ENCODE data around the gene RABGGTA. TPM values are rescaled to one million over a fixed set of nuclear protein-coding genes. Genes with fewer than 3 reads are reported as not detected.

Gene RABGGTA
- total and polyA plus RNA-seq, 2 donors (not counting 1 experiment from before 2014, with no cell fraction given) = 15.1 to 21.0 TPM

- Histone ChIP-seq H3K27ac (ENCODE audit: insufficient read depth, low read length) (no peak overlapping the region), H2AFZ (ENCODE audit: low read length) (no peak overlapping the region), H3K4me1 (ENCODE audit: control insufficient read depth, extremely low read depth, insufficient read depth, low read length) (no peaks in the 10 kb centered on the region), H3K36me3 (ENCODE audit: control insufficient read depth, insufficient read depth, low read length) (peaks cover 14% of the 10 kb centered on the region), H3K9me3 (ENCODE audit: control insufficient read depth, insufficient read depth, low read depth, low read length) (no peaks in the 10 kb centered on the region), H3K27me3 (ENCODE audit: control insufficient read depth, insufficient read depth, low read length) (no peaks in the 10 kb centered on the region), H4K20me1 (ENCODE audit: control insufficient read depth, extremely low read depth, insufficient read depth, low read length) (no peaks in the 10 kb centered on the region), H3K4me2 (ENCODE audit: extremely low read depth, insufficient read depth, low read length) (no peak overlapping the region), H3K79me2 (ENCODE audit: control insufficient read depth, insufficient read depth, low read length) (no peaks in the 10 kb centered on the region), H3K4me3 (replicated peaks in 1 of 4; ENCODE audit: control extremely low read depth in 1 of 4, insufficient read depth in 1 of 4, low read depth in 3 of 4, low read length in 4 of 4) (no peak overlapping the region), H3K9ac (ENCODE audit: insufficient read depth, low read length) (no peak overlapping the region)
- no peak for DNase-seq (ENCODE audit: low read depth in 2 of 2)
- TF ChIP-seq EZH2 (IDR thresholded peaks at IDR 0.05; ENCODE audit: low read length, missing control alignments) = no peak
- TF ChIP-seq CTCF (conservative IDR thresholded peaks at IDR 0.05 in 1 of 2, IDR thresholded peaks at IDR 0.05 in 1 of 2; ENCODE audit: low read depth in 1 of 2, low read length in 2 of 2) = no peak
Observed at GRCh38 chr14:24290746-24291145, 19.3 kb upstream of the RABGGTA start.

GRCh38 chr14:24289649-24290280 lies 18.4 kb upstream of the RABGGTA start:
- TF ChIP-seq EZH2 (IDR thresholded peaks at IDR 0.05; ENCODE audit: low read length, missing control alignments) (no peak), CTCF (conservative IDR thresholded peaks at IDR 0.05 in 1 of 2, IDR thresholded peaks at IDR 0.05 in 1 of 2; ENCODE audit: low read depth in 1 of 2, low read length in 2 of 2) (no peak)

GRCh38 chr14:24286996-24287395 lies 15.6 kb upstream of the RABGGTA start:
- Histone ChIP-seq H3K4me1 (ENCODE audit: control insufficient read depth, extremely low read depth, insufficient read depth, low read length) (no peaks in the 10 kb centered on the region), H3K9ac (ENCODE audit: insufficient read depth, low read length) (no peak overlapping the region), H2AFZ (ENCODE audit: low read length) (no peak overlapping the region), H3K4me3 (replicated peaks in 1 of 4; ENCODE audit: control extremely low read depth in 1 of 4, insufficient read depth in 1 of 4, low read depth in 3 of 4, low read length in 4 of 4) (no peak overlapping the region), H3K27me3 (ENCODE audit: control insufficient read depth, insufficient read depth, low read length) (no peaks in the 10 kb centered on the region), H3K9me3 (ENCODE audit: control insufficient read depth, insufficient read depth, low read depth, low read length) (no peaks in the 10 kb centered on the region), H3K79me2 (ENCODE audit: control insufficient read depth, insufficient read depth, low read length) (no peaks in the 10 kb centered on the region), H4K20me1 (ENCODE audit: control insufficient read depth, extremely low read depth, insufficient read depth, low read length) (no peaks in the 10 kb centered on the region), H3K36me3 (ENCODE audit: control insufficient read depth, insufficient read depth, low read length) (peaks cover 6% of the 10 kb centered on the region), H3K4me2 (ENCODE audit: extremely low read depth, insufficient read depth, low read length) (no peak overlapping the region), H3K27ac (ENCODE audit: insufficient read depth, low read length) (no peak overlapping the region)
- TF ChIP-seq EZH2 (IDR thresholded peaks at IDR 0.05; ENCODE audit: low read length, missing control alignments) (no peak), CTCF (conservative IDR thresholded peaks at IDR 0.05 in 1 of 2, IDR thresholded peaks at IDR 0.05 in 1 of 2; ENCODE audit: low read depth in 1 of 2, low read length in 2 of 2) (no peak)
- no peak for DNase-seq (ENCODE audit: low read depth in 2 of 2)

More at GRCh38 chr14:24289649-24290280, 18.4 kb upstream of the RABGGTA start:
- Histone ChIP-seq H3K9me3 (ENCODE audit: control insufficient read depth, insufficient read depth, low read depth, low read length) (no peaks in the 10 kb centered on the region), H3K4me2 (ENCODE audit: extremely low read depth, insufficient read depth, low read length) (no peak overlapping the region), H3K27me3 (ENCODE audit: control insufficient read depth, insufficient read depth, low read length) (no peaks in the 10 kb centered on the region), H3K79me2 (ENCODE audit: control insufficient read depth, insufficient read depth, low read length) (no peaks in the 10 kb centered on the region), H3K4me1 (ENCODE audit: control insufficient read depth, extremely low read depth, insufficient read depth, low read length) (no peaks in the 10 kb centered on the region), H3K9ac (ENCODE audit: insufficient read depth, low read length) (no peak overlapping the region), H2AFZ (ENCODE audit: low read length) (no peak overlapping the region), H4K20me1 (ENCODE audit: control insufficient read depth, extremely low read depth, insufficient read depth, low read length) (no peaks in the 10 kb centered on the region), H3K36me3 (ENCODE audit: control insufficient read depth, insufficient read depth, low read length) (peaks cover 10% of the 10 kb centered on the region), H3K27ac (ENCODE audit: insufficient read depth, low read length) (no peak overlapping the region), H3K4me3 (replicated peaks in 1 of 4; ENCODE audit: control extremely low read depth in 1 of 4, insufficient read depth in 1 of 4, low read depth in 3 of 4, low read length in 4 of 4) (no peak overlapping the region)
- no peak for DNase-seq (ENCODE audit: low read depth in 2 of 2)
